Measurements from ENCODE around the gene COL25A1.

DNA sequence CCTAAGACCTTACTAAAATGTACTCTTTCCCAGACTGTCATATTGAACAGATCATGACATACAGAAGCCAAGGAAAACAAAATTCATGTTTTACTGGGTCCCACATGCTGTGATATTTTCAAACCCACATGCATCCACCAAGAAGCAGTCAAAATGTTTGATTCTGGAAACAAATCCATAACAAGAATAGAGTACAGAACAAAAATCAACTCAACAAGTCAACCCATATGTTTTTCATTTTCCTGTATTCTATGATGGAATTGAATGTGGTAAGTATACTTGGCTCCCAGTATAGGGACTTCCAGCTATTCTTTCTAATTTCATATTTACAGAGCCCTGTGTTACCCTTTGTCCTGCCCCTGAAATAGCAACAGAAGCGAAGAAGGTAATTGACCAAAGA, 106.8 kb downstream of the COL25A1 start:
- TF ChIP-seq, protein P1, sequence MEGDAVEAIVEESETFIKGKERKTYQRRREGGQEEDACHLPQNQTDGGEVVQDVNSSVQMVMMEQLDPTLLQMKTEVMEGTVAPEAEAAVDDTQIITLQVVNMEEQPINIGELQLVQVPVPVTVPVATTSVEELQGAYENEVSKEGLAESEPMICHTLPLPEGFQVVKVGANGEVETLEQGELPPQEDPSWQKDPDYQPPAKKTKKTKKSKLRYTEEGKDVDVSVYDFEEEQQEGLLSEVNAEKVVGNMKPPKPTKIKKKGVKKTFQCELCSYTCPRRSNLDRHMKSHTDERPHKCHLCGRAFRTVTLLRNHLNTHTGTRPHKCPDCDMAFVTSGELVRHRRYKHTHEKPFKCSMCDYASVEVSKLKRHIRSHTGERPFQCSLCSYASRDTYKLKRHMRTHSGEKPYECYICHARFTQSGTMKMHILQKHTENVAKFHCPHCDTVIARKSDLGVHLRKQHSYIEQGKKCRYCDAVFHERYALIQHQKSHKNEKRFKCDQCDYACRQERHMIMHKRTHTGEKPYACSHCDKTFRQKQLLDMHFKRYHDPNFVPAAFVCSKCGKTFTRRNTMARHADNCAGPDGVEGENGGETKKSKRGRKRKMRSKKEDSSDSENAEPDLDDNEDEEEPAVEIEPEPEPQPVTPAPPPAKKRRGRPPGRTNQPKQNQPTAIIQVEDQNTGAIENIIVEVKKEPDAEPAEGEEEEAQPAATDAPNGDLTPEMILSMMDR (conservative IDR thresholded peaks at IDR 0.05) = no peak
- no peak for TF ChIP-seq ZFX (IDR thresholded peaks at IDR 0.05)
